ENCODE data around the gene KDM4E. TPM values are rescaled to one million over a fixed set of nuclear protein-coding genes. Genes with fewer than 3 reads are reported as not detected.

The KDM4E gene
- polyA plus RNA-seq, 5 donors, result 0.15 to 0.40 (median 0.23) TPM

- no peak for DNase-seq
These were observed 25.6 kb downstream of the KDM4E start for GRCh38 chr11:95050595-95051202.

- no peak for DNase-seq
These were observed 29.3 kb downstream of the KDM4E start for GRCh38 chr11:95054356-95054755.

DNA sequence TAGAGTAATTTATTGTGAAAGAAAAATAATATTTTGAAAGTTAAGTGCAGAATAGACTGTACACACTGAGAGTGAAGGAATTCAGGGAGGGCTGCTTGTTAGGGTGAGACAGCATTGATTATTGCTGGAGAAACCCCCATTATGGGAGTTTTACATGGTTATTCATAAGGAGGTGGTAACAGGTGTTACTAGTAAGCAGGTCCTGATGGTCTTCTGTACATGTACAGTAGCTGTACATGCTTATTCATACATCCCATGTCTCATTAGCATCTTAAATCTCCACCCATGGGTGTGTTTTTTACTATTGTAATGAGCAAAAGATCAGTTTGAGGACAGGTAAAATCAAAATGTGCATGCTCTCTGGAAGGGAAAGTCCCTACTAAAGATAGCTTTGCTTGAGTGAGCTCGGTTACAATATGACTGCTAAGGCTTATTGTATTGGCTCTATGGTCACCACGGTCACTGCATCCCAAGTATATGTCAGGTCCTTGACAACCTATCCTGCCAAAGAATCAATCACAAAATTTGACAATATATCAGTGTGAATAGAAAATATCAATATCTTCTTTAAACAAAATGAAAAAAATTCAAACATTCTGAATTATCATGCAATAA, 30.3 kb downstream of the KDM4E start:
- no peak for DNase-seq

DNA sequence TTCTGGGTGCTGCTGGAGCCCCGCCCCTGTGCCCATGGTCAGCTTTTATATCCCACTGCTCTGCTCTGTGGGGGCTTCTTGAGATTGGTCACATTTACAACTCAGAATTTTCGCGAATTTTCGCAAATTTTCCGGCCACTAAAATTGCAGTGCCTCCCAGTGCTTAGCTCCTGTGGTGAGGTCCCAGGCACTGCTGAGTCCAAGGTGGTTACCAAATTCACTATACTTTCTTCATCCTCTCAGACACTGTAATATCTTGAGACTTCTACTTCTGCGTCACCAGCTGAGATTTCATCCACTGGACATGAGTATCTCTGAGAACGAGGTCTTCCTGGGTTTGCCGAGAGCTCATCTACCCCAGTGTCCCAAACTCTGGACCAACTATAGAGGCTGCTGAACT, 32.9 kb downstream of the KDM4E start:
- DNase-seq, result no peak

GRCh38 chr11:95058621-95059020, 33.6 kb downstream of the KDM4E start:
- no peak for DNase-seq

DNA sequence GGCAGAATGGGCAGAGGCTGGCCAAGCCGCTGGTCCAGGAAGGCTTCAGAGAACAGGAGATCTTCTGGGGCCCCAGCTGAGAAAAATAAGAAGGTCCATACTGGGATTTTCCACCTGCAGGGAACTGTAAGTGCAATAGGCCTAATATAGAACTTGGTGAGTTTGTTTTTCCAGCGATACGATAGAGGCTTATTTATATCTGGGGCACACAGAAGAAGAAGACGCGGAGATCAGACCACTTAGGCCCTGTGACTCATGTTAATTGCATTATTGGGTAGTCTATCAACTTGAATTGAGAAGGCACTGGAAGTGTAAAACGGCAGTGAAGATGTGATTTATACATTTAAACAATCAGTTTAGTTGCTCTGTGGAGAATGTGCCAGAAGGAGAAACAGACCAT, 34.0 kb downstream of the KDM4E start:
- DNase-seq, result no peak

DNA sequence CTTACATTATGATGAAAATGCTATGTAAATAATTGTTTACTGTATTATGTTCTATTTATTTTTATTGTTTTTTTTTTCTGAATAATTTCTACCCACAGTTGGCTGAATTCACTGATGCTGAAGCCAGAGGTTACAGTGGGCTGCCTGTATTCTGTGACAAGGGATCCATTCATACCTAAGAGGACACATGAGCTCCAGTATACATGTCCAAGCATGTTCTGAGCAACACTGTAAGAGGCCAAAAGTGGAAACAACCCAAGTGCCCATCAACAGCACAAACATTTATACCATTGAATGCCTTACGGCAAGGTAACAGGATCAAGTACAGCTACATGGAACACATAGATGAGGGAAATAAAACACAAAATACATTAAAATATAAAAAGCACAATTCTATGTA, 40.3 kb downstream of the KDM4E start:
- DNase-seq, result no peak

DNA sequence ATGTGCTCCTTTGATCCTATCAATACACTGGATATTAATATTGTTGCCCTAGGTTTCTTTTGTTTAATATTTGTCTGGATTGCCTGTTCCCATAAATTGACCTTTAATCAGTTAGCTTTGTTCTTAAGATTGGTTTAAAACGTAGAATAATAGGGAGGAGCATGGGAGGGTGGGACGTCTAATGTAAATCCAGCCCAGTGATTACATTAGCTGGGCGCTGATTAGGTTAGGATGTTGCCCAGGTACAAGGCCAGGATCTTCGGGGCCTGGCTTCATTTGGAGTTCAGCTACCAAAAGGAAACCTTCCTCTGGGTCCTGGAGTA, 41.6 kb downstream of the KDM4E start, which contains the start of gene SRSF8:
Gene SRSF8 (plus strand): TSS at position 204 of the 323 bp plus-strand sequence. CDS start 308 bp downstream, outside the sequence.
- no peak for DNase-seq

- peak; percentile 76 to 80 for DNase-seq
These were observed 42.2 kb downstream of the KDM4E start for GRCh38 chr11:95067039-95067840.

DNA sequence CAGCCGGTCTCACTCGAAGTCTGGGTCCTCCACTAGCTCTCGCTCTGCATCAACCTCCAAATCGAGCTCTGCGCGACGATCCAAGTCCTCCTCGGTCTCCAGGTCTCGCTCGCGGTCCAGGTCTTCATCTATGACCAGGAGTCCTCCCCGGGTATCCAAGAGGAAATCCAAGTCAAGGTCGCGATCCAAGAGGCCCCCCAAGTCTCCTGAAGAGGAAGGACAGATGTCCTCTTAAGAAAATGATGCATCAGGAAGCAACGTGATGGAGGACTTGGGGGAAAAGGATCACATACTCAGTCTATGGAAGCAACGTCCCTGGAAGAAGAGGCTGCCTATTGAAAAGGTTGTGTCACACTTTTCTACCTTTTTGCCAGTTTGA, 42.8 kb downstream of the KDM4E start:
- no peak for DNase-seq

DNA sequence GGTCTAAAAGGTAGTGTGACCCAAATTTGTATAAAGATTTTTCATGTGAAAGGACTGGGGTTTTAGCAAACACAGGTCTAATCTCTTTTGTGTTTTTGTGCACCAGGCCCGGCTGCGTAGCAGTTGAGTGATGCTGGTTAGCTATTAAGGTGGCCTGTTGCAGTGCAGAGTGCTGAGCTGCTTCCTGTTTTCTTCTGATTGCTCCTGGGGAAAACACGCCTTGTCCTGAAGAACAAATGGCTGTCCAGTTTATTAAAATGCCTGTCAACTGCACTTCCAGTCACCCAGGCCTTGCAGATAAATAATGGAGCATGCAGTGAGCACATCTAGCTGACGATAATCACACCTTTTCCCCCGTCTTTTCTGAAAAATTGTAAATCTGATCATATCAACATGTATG, 43.5 kb downstream of the KDM4E start:
- DNase-seq, result peak; percentile 56 to 65

DNA sequence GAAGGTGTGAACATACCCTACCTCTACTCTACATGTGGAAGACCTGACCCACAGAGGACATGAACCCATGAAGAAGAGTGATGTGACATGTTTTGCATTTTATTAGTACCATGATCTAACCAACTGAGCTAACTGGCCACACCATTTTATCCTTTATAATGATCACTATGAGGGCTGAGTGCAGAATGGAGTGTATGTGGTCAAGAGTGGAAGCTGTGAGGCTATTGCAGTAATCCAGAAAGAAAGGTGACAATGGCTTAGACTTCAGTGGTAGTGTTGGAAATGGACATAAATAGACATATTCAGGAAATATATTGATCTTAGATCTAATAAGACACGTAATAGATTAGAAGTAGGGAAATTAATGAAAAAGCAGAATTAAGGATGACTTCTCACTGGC, 45.4 kb downstream of the KDM4E start:
- DNase-seq, result no peak

GRCh38 chr11:95072948-95073347, 47.9 kb downstream of the KDM4E start:
- DNase-seq, result no peak

DNA sequence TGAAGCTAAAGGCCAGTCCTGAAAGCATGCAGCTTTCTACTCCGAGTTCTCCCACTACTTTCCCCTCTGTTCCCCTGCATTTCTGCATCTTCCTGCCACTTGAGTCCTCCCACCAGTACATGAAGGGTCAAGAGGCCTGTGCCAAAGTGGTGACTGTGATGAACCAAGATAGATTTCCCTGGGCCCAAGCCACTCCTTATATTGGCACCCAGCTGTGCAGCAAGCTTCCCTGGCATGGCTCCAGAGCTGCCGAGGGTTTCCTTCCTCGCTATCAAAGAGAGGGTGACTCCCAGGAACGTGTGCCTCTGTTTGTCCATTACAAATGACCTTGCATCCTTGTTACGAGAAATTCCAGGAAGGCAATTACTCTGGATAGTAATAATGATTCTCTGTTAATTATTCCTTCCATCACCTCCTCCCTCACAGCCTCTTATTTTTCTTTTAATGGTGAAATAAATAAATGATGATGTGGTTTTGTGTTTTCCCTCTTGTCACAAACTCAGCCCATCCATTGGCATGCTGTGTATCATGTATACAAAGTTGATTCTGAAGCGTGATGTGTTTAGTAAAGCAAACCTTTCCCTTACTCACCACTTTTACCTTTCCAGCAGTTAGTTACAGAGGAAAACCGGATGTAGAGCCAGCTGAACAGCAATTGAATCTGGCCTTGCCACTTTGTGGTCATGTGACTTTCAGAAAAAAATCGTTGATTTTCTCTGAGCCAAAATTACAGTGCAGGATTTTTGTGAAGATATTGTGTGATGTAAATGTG, 49.9 kb downstream of the KDM4E start:
- DNase-seq, result no peak

DNA sequence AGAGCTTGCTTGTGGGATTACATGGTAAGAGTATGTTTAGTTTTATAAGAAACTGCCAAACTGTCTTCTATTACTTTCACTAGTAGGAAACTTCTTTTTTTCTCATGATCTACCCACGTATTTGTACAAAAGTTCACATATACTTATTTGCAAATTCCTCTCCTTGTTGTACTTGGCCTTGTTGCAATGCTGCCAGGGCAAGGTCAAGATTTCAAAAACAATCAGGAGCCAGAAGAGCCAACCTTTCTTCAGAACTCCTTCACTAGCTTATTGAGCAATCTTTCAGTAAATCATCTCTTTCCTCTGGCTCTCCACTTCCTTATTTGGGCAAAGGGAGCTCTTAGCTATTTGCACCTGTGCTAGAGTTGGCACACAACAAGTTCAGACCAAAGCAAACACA, 51.4 kb downstream of the KDM4E start:
- peak in 1 of 2 donors; percentile 37 for DNase-seq

- no peak for DNase-seq
These were observed 51.9 kb downstream of the KDM4E start for GRCh38 chr11:95076981-95077380.

Other genes with a start within 250 kb of the KDM4E start
- 100 to 1,000 TPM; 100 to 118 (median 110) TPM for gene CWC15, start 51.7 kb upstream of the KDM4E start, polyA plus RNA-seq (ENCODE audit: insufficient read depth in 1 of 5, insufficient read length in 5 of 5, low replicate concordance in 1 of 5)
- 1 to 10 TPM; 1.8 to 2.2 (median 2.0) TPM for gene KDM4D, start 51.5 kb upstream of the KDM4E start, polyA plus RNA-seq (ENCODE audit: insufficient read depth in 1 of 5, insufficient read length in 5 of 5, low replicate concordance in 1 of 5)
- gene KDM4F, start 24.2 kb downstream of the KDM4E start, polyA plus RNA-seq (ENCODE audit: insufficient read depth in 1 of 5, insufficient read length in 5 of 5, low replicate concordance in 1 of 5), result not detected
- gene SRSF8, start 41.7 kb downstream of the KDM4E start, polyA plus RNA-seq (ENCODE audit: insufficient read depth in 1 of 5, insufficient read length in 5 of 5, low replicate concordance in 1 of 5), result 10 to 100 TPM; 42.7 to 52.5 (median 45.2) TPM
- gene ENDOD1, start 64.6 kb downstream of the KDM4E start, polyA plus RNA-seq (ENCODE audit: insufficient read depth in 1 of 5, insufficient read length in 5 of 5, low replicate concordance in 1 of 5), result 10 to 100 TPM; 22.8 to 28.5 (median 25.3) TPM
- 10 to 100 TPM; 49.9 to 85.3 (median 74.2) TPM for gene SESN3, start 205.9 kb downstream of the KDM4E start, polyA plus RNA-seq (ENCODE audit: insufficient read depth in 1 of 5, insufficient read length in 5 of 5, low replicate concordance in 1 of 5)